Measurements from ENCODE around the gene TMEM212. TPM values are rescaled to one million over a fixed set of nuclear protein-coding genes. Genes with fewer than 3 reads are reported as not detected.

Gene TMEM212
- total and polyA plus RNA-seq, 2 of the 13 experiments (the other 11 are each of a cell fraction or from before 2014, with no cell fraction given), result not detected

DNA sequence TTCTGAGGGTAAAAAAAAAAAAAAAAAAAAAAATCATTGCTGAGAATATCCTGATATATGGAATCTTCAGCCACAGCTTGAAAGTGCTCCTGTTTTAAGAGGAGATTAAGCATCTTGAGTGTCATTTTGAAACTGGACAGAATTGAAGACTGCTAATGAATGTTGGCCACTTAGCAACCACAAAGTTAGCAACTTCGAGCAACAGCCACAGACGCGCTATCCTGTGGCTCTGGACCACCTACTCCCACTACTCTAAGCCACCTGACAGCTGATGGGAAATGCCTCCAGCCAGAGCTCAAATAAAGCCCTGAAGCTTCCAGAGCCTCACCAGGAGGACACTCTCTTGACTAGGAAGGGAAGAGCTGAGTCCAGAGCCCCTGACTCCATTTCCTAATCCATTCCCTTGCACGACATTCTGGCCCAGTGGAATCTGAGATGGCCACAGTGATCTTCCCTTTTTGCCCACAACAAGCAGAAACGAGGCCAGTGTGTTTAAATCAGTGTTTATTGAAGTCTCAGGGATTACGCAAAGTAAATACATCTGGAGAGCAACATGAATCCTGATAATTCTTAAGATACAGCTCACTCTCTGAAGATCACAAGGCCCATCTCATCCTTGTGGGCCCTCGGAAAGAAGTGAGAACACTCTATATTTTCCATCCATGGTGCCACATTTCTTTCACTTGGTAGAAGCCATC lies 58.6 kb downstream of the TMEM212 start (continued):
- TF ChIP-seq, protein P1, sequence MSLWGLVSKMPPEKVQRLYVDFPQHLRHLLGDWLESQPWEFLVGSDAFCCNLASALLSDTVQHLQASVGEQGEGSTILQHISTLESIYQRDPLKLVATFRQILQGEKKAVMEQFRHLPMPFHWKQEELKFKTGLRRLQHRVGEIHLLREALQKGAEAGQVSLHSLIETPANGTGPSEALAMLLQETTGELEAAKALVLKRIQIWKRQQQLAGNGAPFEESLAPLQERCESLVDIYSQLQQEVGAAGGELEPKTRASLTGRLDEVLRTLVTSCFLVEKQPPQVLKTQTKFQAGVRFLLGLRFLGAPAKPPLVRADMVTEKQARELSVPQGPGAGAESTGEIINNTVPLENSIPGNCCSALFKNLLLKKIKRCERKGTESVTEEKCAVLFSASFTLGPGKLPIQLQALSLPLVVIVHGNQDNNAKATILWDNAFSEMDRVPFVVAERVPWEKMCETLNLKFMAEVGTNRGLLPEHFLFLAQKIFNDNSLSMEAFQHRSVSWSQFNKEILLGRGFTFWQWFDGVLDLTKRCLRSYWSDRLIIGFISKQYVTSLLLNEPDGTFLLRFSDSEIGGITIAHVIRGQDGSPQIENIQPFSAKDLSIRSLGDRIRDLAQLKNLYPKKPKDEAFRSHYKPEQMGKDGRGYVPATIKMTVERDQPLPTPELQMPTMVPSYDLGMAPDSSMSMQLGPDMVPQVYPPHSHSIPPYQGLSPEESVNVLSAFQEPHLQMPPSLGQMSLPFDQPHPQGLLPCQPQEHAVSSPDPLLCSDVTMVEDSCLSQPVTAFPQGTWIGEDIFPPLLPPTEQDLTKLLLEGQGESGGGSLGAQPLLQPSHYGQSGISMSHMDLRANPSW (CRISPR knock-in tag; IDR thresholded peaks at IDR 0.05; ENCODE audit: borderline replicate concordance), result no peak
- TF ChIP-seq ZSCAN29 (CRISPR knock-in tag; conservative IDR thresholded peaks at IDR 0.05) (no peak), ZNF501 (CRISPR knock-in tag; IDR thresholded peaks at IDR 0.05) (no peak), KLF16 (CRISPR knock-in tag; IDR thresholded peaks at IDR 0.05) (0 out of 4 replicates have a peak, but pooled peaks of 1 of the 2 experiments have one; percentile 37), SOX13 (IDR thresholded peaks at IDR 0.05) (no peak), SOX13 (CRISPR knock-in tag; conservative IDR thresholded peaks at IDR 0.05 in 1 of 2, IDR thresholded peaks at IDR 0.05 in 1 of 2) (peak in 1 of 2 experiments; percentile 46; a peak in 1 of 4 replicates), GATAD2A (CRISPR knock-in tag; IDR thresholded peaks at IDR 0.05) (peak; percentile 90), ZNF329 (CRISPR knock-in tag; IDR thresholded peaks at IDR 0.05; ENCODE audit: low read depth) (no peak), STAG1 (CRISPR knock-in tag; IDR thresholded peaks at IDR 0.05) (no peak), ZNF143 (CRISPR knock-in tag; IDR thresholded peaks at IDR 0.05) (no peak), ZSCAN9 (CRISPR knock-in tag; IDR thresholded peaks at IDR 0.05; ENCODE audit: borderline replicate concordance) (no peak), SIX1 (CRISPR knock-in tag; IDR thresholded peaks at IDR 0.05; ENCODE audit: borderline replicate concordance) (peak; percentile 22; the same call in 1 of the 2 replicates), FOSL1 (CRISPR knock-in tag; IDR thresholded peaks at IDR 0.05; ENCODE audit: borderline replicate concordance) (no peak), CEBPB (IDR thresholded peaks at IDR 0.05; ENCODE audit: borderline replicate concordance, low read depth, low read length) (peak; percentile 10; the same call in 1 of the 2 replicates), FOXP1 (IDR thresholded peaks at IDR 0.05) (no peak), FOXP1 (CRISPR knock-in tag; IDR thresholded peaks at IDR 0.05) (peak; percentile 83), NCOA2 (CRISPR knock-in tag; IDR thresholded peaks at IDR 0.05) (peak; percentile 34; the same call in 1 of the 2 replicates), SOX5 (CRISPR knock-in tag; IDR thresholded peaks at IDR 0.05; ENCODE audit: borderline replicate concordance) (peak; percentile 43; the same call in 1 of the 2 replicates), ZMYM2 (CRISPR knock-in tag; IDR thresholded peaks at IDR 0.05) (0 out of 2 replicates have a peak, but pooled peaks have one; percentile 68), GATA4 (IDR thresholded peaks at IDR 0.05; ENCODE audit: borderline replicate concordance, low read depth) (no peak), ERF (CRISPR knock-in tag; IDR thresholded peaks at IDR 0.05) (peak; percentile 25; the same call in 1 of the 2 replicates), ZNF772 (CRISPR knock-in tag; IDR thresholded peaks at IDR 0.05) (no peak), FOXA3 (CRISPR knock-in tag; IDR thresholded peaks at IDR 0.05) (peak; percentile 88), ZNF883 (CRISPR knock-in tag; IDR thresholded peaks at IDR 0.05; ENCODE audit: not compliant biosample characterization) (no peak), NFYC (CRISPR knock-in tag; IDR thresholded peaks at IDR 0.05) (no peak)
- TF ChIP-seq, protein P2, sequence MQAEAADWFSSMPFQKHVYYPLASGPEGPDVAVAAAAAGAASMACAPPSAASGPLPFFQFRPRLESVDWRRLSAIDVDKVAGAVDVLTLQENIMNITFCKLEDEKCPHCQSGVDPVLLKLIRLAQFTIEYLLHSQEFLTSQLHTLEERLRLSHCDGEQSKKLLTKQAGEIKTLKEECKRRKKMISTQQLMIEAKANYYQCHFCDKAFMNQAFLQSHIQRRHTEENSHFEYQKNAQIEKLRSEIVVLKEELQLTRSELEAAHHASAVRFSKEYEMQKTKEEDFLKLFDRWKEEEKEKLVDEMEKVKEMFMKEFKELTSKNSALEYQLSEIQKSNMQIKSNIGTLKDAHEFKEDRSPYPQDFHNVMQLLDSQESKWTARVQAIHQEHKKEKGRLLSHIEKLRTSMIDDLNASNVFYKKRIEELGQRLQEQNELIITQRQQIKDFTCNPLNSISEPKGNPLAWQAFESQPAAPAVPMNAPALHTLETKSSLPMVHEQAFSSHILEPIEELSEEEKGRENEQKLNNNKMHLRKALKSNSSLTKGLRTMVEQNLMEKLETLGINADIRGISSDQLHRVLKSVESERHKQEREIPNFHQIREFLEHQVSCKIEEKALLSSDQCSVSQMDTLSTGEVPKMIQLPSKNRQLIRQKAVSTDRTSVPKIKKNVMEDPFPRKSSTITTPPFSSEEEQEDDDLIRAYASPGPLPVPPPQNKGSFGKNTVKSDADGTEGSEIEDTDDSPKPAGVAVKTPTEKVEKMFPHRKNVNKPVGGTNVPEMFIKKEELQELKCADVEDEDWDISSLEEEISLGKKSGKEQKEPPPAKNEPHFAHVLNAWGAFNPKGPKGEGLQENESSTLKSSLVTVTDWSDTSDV (CRISPR knock-in tag; IDR thresholded peaks at IDR 0.05), result no peak

Measured in HepG2 (cell line).